Epidermal melanocyte (primary cell): ENCODE results near the gene PCDHB11.
"Not testable (repeated sequence)": the region's sequence is repeated elsewhere in the genome, so short reads cannot be mapped to it uniquely, and the experiment has no call there.

Experiments used
- DNase-seq: peaks from one replicate; pipeline ENCODE4 v3.0.0; 2011; ENCODE audit warnings: low spot score; ENCODE audit not compliant: insufficient read length

Gene PCDHB11

DNA sequence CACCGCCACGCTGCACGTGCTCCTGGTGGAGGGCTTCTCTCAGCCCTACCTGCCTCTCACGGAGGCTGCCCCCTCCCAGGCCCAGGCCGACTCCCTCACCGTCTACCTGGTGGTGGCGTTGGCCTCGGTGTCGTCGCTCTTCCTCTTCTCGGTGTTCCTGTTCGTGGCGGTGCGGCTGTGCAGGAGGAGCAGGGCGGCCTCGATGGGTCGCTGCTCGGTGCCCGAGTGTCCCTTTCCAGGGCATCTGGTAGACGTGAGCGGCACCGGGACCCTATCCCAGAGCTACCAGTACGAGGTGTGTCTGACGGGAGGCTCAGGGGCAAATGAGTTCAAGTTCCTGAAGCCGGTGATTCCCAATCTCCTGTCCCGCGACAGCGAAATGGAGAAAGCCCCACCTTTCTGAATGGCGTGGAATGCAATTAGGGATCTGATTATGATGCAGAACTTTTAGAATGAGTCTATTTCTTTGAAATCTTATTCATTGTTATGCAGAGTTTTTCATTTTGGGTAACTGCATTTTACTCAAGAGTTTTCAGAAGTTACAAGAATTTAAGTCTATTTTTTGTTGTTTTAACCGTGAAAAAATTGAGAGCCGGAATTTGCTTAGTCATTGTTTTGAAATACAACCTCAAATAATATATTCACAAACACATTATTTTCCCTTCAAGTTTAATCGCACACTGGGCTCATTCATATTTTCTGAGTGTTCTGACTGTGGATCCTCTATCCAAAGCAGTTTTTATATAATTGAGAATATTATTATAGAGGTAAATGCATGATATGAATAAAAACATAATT, 37.3 kb downstream of the PCDHB11 start:
- no peak for DNase-seq

DNA sequence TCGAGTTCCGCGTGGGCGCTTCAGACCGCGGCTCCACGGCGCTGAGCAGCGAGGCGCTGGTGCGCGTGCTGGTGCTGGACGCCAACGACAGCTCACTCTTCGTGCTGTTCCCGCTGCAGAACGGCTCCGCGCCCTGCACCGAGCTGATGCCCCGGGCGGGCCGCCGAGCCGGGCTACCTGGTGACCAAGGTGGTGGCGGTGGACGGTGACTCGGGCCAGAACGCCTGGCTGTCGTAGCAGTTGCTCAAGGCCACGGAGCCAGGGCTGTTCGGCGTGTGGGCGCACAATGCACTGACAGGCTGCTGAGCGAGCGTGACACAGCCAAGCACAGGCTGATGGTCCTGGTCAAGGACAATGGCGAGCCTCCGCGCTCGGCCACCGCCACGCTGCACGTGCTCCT, 42.1 kb downstream of the PCDHB11 start:
- DNase-seq: no peak

DNA sequence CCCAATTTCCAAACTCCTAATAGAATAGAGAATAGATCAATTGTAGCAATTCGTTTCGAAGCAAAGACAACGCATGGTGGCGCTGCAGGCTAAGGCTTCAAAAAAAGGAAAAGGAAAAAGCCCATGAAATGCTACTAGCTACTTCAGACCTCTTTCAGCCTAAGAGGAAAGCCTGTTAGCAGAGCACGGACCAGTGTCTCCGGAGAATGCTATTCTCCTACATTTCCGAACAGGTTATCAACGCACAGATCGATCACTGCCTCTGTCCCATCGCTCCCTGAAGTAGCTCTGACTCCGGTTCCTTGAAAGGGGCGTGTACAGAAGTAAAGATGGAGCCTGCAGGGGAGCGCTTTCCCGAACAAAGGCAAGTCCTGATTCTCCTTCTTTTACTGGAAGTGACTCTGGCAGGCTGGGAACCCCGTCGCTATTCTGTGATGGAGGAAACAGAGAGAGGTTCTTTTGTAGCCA, 45.9 kb downstream of the PCDHB11 start, which contains the start of gene PCDHB15:
Gene PCDHB15, plus strand, starts transcription at position 146 of the 468 bp plus-strand sequence. Its CDS starts 184 bp downstream, at position 330.
- DNase-seq: no peak

DNA sequence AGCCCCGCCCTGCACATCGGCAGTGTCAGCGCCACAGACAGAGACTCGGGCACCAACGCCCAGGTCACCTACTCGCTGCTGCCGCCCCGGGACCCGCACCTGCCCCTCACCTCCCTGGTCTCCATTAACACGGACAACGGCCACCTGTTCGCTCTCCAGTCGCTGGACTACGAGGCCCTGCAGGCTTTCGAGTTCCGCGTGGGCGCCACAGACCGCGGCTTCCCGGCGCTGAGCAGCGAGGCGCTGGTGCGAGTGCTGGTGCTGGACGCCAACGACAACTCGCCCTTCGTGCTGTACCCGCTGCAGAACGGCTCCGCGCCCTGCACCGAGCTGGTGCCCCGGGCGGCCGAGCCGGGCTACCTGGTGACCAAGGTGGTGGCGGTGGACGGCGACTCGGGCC, 47.5 kb downstream of the PCDHB11 start:
- not testable (repeated sequence) for DNase-seq

DNA sequence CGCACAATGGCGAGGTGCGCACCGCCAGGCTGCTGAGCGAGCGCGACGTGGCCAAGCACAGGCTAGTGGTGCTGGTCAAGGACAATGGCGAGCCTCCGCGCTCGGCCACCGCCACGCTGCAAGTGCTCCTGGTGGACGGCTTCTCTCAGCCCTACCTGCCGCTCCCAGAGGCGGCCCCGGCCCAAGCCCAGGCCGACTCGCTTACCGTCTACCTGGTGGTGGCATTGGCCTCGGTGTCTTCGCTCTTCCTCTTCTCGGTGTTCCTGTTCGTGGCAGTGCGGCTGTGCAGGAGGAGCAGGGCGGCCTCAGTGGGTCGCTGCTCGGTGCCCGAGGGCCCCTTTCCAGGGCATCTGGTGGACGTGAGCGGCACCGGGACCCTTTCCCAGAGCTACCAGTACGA, 48.0 kb downstream of the PCDHB11 start:
- not testable (repeated sequence) for DNase-seq

DNA sequence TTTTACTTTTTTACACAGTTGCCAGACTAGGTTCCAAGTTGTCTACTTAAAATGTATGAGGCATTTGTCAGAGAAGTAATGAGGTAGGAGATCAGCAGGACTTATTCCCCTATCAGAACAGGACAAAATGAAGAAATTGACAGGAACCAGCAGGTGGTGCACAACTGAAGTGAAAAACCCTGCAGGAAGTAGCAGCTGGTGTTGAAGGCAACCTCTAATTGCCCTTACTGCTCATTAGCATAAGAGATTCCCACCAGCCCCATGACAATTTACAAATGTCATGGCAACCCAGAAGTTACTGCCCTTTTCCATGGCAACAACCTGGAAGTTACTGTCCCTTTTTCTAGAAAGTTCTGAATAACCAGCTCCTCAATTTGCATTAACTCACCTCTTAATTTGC, 51.1 kb downstream of the PCDHB11 start:
- DNase-seq: no peak
